ENCODE results near the gene ASZ1.

The ASZ1 gene

GRCh38 chr7:117349570-117349969, 77.7 kb downstream of the ASZ1 start:
- no peak overlapping the region for H2AFZ ChIP-seq (ENCODE audit: low read depth, low read length)
- no peaks in the 10 kb centered on the region for H3K27me3 ChIP-seq (ENCODE audit: insufficient read depth, low read length)
- no peaks in the 10 kb centered on the region for H3K4me1 ChIP-seq (ENCODE audit: insufficient read depth, low read length)
- H3K4me3 ChIP-seq (ENCODE audit: low read length), result no peak overlapping the region
- no peaks in the 10 kb centered on the region for H3K9me3 ChIP-seq (ENCODE audit: low read length)
- no peaks in the 10 kb centered on the region for H3K36me3 ChIP-seq (ENCODE audit: insufficient read depth, low read length)

DNA sequence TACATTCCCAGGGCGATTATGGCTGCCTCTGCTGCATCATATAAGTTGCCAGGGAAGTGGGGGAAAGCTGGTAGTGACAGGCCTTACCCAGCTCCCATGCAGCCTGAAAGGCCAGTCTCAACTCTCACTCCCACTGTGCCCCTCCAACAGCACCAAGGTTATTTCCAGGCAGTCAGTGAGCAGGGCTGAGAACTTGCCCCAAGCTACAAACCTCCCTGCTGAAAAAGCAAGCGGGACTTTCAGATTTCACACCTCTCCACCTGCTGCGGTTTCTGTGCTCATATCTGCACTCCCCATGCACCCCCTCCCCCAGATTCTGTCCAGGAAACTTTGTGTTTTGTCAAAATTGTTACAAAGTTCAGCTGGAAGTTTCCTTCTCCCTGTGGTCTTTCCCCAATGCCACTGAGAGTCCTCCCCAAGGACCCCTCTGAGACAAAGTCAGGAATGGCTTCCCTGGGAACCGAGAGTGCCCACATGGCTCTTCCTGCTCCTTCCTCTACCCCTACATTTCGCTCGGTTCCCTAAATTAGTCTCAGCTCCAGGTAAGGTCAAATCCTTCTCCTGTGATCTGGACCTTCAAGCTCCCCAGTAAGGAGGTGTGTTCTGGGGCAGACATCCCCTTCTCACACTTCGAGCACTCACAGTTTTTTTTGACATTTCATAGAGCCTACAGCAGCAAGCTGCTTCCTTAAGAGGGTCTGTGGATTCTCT, 79.2 kb downstream of the ASZ1 start:
- Histone ChIP-seq H2AFZ (ENCODE audit: low read depth, low read length) (no peak overlapping the region), H3K4me1 (ENCODE audit: insufficient read depth, low read length) (no peaks in the 10 kb centered on the region), H3K36me3 (ENCODE audit: insufficient read depth, low read length) (no peaks in the 10 kb centered on the region), H3K4me3 (ENCODE audit: low read length) (no peak overlapping the region), H3K9me3 (ENCODE audit: low read length) (no peaks in the 10 kb centered on the region), H3K27me3 (ENCODE audit: insufficient read depth, low read length) (no peaks in the 10 kb centered on the region)

DNA sequence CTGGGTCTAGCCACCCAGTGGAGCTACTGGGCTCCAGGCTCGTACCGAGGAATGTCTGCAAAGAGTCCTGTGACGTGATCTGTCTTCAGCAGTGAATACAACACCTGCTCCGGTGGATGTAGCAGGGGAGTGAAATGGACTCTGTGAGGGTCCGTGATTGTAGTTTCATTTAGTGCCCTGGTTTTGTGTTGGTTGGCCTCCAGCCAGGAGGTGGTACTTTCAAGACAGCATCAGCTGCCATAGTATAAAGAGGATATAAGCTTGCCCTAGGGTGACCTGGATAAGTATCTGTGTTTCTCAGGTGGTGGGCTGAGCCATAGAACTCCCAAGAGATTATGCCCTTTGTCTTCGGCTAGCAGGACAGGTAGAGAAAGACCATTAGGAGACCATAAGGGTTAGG, 79.8 kb downstream of the ASZ1 start:
- no peaks in the 10 kb centered on the region for H3K4me1 ChIP-seq (ENCODE audit: insufficient read depth, low read length)
- H3K4me3 ChIP-seq (ENCODE audit: low read length), result no peak overlapping the region
- H3K36me3 ChIP-seq (ENCODE audit: insufficient read depth, low read length), result no peaks in the 10 kb centered on the region
- H3K27me3 ChIP-seq (ENCODE audit: insufficient read depth, low read length), result no peaks in the 10 kb centered on the region
- H2AFZ ChIP-seq (ENCODE audit: low read depth, low read length), result no peak overlapping the region
- no peaks in the 10 kb centered on the region for H3K9me3 ChIP-seq (ENCODE audit: low read length)

DNA sequence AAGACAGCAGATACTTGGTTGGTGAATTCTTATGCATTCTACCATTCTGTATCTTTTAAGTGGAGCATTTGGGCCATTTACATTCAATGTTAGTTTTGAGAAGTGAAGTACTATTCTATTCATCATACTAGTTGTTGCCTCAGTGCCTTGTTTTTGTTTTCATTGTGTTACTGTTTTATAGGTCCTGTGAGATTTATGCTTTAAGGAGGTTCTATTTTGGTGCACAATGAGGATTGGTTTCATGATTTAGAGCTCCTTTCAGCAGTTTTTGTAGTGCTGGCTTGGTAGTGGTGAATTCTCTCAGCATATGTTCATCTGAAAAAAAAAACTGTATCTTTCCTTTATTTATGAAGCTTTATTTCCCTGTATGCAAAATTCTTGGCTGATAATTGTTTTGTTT, 81.1 kb downstream of the ASZ1 start:
- Histone ChIP-seq H3K9me3 (ENCODE audit: low read length) (no peaks in the 10 kb centered on the region), H3K27me3 (ENCODE audit: insufficient read depth, low read length) (no peaks in the 10 kb centered on the region), H2AFZ (ENCODE audit: low read depth, low read length) (no peak overlapping the region), H3K4me3 (ENCODE audit: low read length) (no peak overlapping the region), H3K36me3 (ENCODE audit: insufficient read depth, low read length) (no peaks in the 10 kb centered on the region), H3K4me1 (ENCODE audit: insufficient read depth, low read length) (no peaks in the 10 kb centered on the region)

DNA sequence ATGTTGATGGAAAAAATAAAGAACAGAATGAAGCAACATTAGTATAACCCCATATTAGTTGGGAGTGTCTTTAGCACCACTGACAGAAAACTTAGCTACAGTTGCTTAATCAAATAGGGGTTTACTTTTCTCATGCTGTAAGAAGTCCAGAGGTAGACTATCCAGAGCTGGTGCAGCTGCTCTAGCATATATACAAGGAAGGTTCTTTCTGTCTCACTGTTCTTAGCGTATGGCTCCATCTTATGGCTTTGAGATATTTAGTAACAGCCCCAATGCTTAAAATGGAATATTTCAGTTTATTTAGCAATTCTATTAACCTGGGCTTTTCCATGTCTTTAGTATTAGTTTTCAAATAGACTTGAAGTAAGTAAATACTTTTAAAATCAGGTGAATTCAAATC, 89.3 kb downstream of the ASZ1 start:
- Histone ChIP-seq H3K4me3 (ENCODE audit: low read length) (no peak overlapping the region), H3K36me3 (ENCODE audit: insufficient read depth, low read length) (no peaks in the 10 kb centered on the region), H3K9me3 (ENCODE audit: low read length) (no peaks in the 10 kb centered on the region), H3K4me1 (ENCODE audit: insufficient read depth, low read length) (no peaks in the 10 kb centered on the region), H3K27me3 (ENCODE audit: insufficient read depth, low read length) (peaks cover 3% of the 10 kb centered on the region), H2AFZ (ENCODE audit: low read depth, low read length) (no peak overlapping the region)

DNA sequence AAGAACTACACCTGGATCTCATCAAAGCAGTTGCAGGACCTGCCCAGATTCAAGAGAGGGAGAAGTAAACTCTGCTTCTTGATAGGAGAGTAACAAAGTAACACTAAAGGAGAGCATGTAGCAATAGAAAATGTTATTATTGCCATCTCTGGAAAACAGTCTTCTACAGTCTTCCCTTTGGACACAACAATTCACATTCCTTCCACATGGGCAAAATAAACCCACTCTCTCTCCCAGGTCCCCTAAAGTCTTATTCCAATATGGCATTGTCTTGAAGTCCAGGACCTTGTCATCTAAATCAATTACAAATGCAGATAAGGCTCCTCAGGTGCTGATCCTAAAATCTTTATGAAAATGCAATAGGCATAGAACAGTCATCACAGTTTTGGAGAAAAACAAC, 94.1 kb downstream of the ASZ1 start:
- Histone ChIP-seq H3K27me3 (ENCODE audit: insufficient read depth, low read length) (peaks cover 3% of the 10 kb centered on the region), H3K9me3 (ENCODE audit: low read length) (no peaks in the 10 kb centered on the region), H3K4me3 (ENCODE audit: low read length) (no peak overlapping the region), H2AFZ (ENCODE audit: low read depth, low read length) (no peak overlapping the region), H3K36me3 (ENCODE audit: insufficient read depth, low read length) (no peaks in the 10 kb centered on the region), H3K4me1 (ENCODE audit: insufficient read depth, low read length) (no peaks in the 10 kb centered on the region)

GRCh38 chr7:117332031-117332430, 95.3 kb downstream of the ASZ1 start:
- Histone ChIP-seq H3K4me1 (ENCODE audit: insufficient read depth, low read length) (no peaks in the 10 kb centered on the region), H3K4me3 (ENCODE audit: low read length) (no peak overlapping the region), H3K27me3 (ENCODE audit: insufficient read depth, low read length) (peaks cover 3% of the 10 kb centered on the region)

DNA sequence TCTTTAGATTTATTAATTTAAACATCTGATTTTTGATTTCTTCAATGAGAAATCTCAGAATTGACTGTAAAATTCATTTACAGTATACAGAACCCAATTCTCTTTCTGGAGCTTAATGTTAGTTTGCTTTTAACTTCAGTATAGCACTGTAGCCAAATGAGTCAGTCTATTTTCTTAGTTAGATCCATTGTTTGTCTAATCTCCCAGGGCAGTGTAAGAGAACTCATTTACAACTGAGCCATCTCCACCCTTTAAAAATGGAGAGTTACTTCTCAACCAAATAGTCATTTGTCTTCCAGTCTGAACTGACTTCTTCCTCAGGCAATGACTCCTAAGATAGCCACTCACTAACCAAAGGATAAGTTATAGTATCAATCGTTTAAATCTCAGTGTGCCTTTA, 101.5 kb downstream of the ASZ1 start:
- no peak overlapping the region for H3K4me3 ChIP-seq (ENCODE audit: low read length)
- H3K36me3 ChIP-seq (ENCODE audit: insufficient read depth, low read length), result no peaks in the 10 kb centered on the region
- peaks cover 57% of the 10 kb centered on the region for H3K27me3 ChIP-seq (ENCODE audit: insufficient read depth, low read length)
- no peaks in the 10 kb centered on the region for H3K9me3 ChIP-seq (ENCODE audit: low read length)
- H3K4me1 ChIP-seq (ENCODE audit: insufficient read depth, low read length), result peaks cover 22% of the 10 kb centered on the region
- H2AFZ ChIP-seq (ENCODE audit: low read depth, low read length), result no peak overlapping the region

More at GRCh38 chr7:117332031-117332430, 95.3 kb downstream of the ASZ1 start:
- Histone ChIP-seq H3K9me3 (ENCODE audit: low read length) (no peaks in the 10 kb centered on the region), H3K36me3 (ENCODE audit: insufficient read depth, low read length) (no peaks in the 10 kb centered on the region), H2AFZ (ENCODE audit: low read depth, low read length) (no peak overlapping the region)

- H3K9me3 ChIP-seq (ENCODE audit: low read length), result no peaks in the 10 kb centered on the region
- H3K27me3 ChIP-seq (ENCODE audit: insufficient read depth, low read length), result peaks cover 66% of the 10 kb centered on the region
- no peak overlapping the region for H3K4me3 ChIP-seq (ENCODE audit: low read length)
- H3K36me3 ChIP-seq (ENCODE audit: insufficient read depth, low read length), result no peaks in the 10 kb centered on the region
- H3K4me1 ChIP-seq (ENCODE audit: insufficient read depth, low read length), result peaks cover 22% of the 10 kb centered on the region
- H2AFZ ChIP-seq (ENCODE audit: low read depth, low read length), result no peak overlapping the region
These were observed 102.3 kb downstream of the ASZ1 start for GRCh38 chr7:117324960-117325359.

DNA sequence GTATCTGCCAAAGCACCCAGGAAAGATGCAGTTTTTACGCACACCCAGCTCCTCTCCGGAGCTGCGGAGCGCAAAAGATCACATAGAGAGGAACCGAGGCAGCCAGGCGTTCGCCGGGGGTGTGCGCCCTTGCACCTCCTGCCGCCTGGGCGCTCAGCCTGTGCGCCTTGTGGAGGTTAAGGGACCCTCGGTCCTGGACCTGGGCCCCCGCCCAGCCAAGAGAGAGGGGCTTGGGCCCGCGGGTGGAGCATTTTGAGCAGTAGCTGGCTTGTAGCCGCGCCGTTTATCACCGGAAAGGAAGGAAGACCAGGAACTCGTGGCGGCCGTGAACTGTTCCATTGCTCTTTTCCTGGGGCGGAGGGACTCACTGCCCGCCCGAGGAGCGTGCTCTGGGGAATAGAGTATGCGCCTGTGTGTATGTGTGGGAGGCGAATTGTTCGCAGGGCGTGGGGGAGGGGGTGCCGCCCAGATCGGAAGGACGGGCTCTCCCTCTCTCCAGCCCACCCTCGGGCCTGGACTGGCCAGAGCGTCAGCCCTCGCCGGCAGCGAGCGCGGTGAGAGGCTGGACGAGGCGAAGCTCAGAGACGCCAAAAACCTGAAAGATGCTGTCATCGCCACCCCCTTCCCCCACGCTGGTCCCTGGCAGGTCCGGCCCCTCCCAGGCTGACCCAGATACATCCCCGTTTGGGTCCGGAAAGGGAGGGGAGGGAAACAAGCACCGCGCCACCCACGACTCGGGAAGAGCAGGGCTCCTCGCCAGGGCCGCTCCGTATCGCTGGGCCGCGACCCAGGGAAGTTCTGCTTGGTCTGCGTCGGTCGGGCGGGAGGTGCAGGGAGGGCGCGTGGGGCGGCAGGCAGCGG, 103.2 kb downstream of the ASZ1 start:
- Histone ChIP-seq H3K4me3 (ENCODE audit: low read length) (peak overlapping the region; percentile 41), H3K4me1 (ENCODE audit: insufficient read depth, low read length) (peaks cover 22% of the 10 kb centered on the region), H2AFZ (ENCODE audit: low read depth, low read length) (peak overlapping the region; percentile 80), H3K9me3 (ENCODE audit: low read length) (no peaks in the 10 kb centered on the region), H3K27me3 (ENCODE audit: insufficient read depth, low read length) (peaks cover 71% of the 10 kb centered on the region), H3K36me3 (ENCODE audit: insufficient read depth, low read length) (no peaks in the 10 kb centered on the region)

DNA sequence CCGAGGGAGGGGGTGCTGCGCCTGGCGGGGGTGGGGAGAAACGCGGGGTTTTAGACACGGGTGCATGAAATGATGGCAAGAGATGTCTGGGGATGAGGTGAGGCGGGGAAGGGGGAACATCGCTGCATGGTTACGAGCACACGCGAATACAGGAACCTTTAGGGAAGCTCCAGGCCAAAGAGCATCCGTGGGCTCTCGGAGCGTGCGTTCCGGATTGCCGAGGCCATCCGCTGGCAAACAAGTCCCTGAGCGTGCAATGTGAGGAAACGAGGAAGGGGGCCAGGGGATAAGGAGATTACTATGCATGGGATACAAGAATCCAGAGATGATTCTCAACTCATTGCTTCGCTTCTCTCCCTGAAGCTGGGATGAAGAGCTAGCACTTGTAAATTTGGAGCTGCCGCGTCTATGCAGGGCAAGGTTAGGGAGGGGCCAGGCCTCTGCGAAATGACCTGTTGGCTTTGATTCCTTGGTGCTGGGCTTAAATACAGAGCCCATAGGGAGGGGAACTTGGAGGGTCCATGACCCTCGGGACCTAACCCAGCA, 103.9 kb downstream of the ASZ1 start:
- Histone ChIP-seq H3K9me3 (ENCODE audit: low read length) (no peaks in the 10 kb centered on the region), H3K4me3 (ENCODE audit: low read length) (peak overlapping the region; percentile 41), H3K4me1 (ENCODE audit: insufficient read depth, low read length) (peaks cover 22% of the 10 kb centered on the region), H3K36me3 (ENCODE audit: insufficient read depth, low read length) (no peaks in the 10 kb centered on the region), H3K27me3 (ENCODE audit: insufficient read depth, low read length) (peaks cover 72% of the 10 kb centered on the region), H2AFZ (ENCODE audit: low read depth, low read length) (peak overlapping the region; percentile 80)

DNA sequence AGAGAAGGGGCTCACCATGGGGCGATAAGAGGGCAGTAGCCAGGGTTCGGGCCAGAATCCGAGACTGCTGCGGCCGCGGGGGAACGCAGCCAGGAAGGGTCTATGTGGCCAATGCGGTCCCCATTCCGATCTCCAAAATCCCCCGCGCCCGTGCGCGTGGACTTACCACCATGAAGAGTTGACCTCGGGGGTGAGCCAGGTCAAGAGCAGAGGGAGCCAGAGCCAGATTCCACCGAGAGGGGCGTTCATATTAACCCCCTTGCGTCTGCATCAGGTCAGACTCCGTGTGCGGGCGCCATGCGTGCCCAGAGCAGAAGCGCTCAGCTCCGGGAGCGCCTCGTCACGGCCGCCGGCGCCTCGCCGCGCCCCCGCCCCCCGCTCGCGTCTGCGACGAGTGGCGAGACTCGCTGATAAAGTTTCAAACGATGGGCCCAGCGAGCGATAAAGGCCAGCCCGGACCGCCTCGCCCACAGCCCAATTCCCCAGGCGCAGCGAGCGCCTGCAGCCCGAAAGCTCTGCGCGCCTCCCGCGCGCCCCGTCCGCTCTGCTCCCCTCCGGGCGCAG, 104.5 kb downstream of the ASZ1 start, which contains the start of gene WNT2:
Gene WNT2, minus strand, starts transcription at position 318 of the 564 bp plus-strand sequence. Its CDS starts 69 bp downstream, at position 249.
- Histone ChIP-seq H3K4me3 (ENCODE audit: low read length) (peak within 1 kb of the TSS; percentile 41), H2AFZ (ENCODE audit: low read depth, low read length) (peak within 1 kb of the TSS; percentile 80), H3K9me3 (ENCODE audit: low read length) (no peaks in the 10 kb centered on the region), H3K4me1 (ENCODE audit: insufficient read depth, low read length) (peaks cover 22% of the 10 kb centered on the region), H3K36me3 (ENCODE audit: insufficient read depth, low read length) (no peaks in the 10 kb centered on the region), H3K27me3 (ENCODE audit: insufficient read depth, low read length) (peaks cover 78% of the 10 kb centered on the region)

- no peaks in the 10 kb centered on the region for H3K9me3 ChIP-seq (ENCODE audit: low read length)
- H3K4me1 ChIP-seq (ENCODE audit: insufficient read depth, low read length), result peaks cover 22% of the 10 kb centered on the region
- peaks cover 76% of the 10 kb centered on the region for H3K27me3 ChIP-seq (ENCODE audit: insufficient read depth, low read length)
These were observed 106.8 kb downstream of the ASZ1 start for GRCh38 chr7:117320523-117320922.

More at GRCh38 chr7:117320523-117320922, 106.8 kb downstream of the ASZ1 start:
- no peak overlapping the region for H2AFZ ChIP-seq (ENCODE audit: low read depth, low read length)
- no peak overlapping the region for H3K4me3 ChIP-seq (ENCODE audit: low read length)
- H3K36me3 ChIP-seq (ENCODE audit: insufficient read depth, low read length), result no peaks in the 10 kb centered on the region
